Erythroblast (primary cell): ENCODE measurements around the gene OBP2B.
"Not testable (repeated sequence)": the region's sequence is repeated elsewhere in the genome, so short reads cannot be mapped to it uniquely, and the experiment has no call there.

ENCODE experiments used
- DNase-seq, 2 experiments: peaks; one replicate each; lab custom pipeline; 2025; lab: John Stamatoyannopoulos, UW
- GATA1 ChIP-seq: IDR thresholded peaks from 2 replicates; pipeline ENCODE4 v1.6.1; 2011; ENCODE audit warnings: low read depth, mild to moderate bottlenecking, control low read depth, low read length, moderate library complexity
- POLR2A ChIP-seq: IDR thresholded peaks from 2 replicates; pipeline ENCODE4 v1.6.1; 2011; ENCODE audit warnings: mild to moderate bottlenecking, low read length

Gene OBP2B

DNA sequence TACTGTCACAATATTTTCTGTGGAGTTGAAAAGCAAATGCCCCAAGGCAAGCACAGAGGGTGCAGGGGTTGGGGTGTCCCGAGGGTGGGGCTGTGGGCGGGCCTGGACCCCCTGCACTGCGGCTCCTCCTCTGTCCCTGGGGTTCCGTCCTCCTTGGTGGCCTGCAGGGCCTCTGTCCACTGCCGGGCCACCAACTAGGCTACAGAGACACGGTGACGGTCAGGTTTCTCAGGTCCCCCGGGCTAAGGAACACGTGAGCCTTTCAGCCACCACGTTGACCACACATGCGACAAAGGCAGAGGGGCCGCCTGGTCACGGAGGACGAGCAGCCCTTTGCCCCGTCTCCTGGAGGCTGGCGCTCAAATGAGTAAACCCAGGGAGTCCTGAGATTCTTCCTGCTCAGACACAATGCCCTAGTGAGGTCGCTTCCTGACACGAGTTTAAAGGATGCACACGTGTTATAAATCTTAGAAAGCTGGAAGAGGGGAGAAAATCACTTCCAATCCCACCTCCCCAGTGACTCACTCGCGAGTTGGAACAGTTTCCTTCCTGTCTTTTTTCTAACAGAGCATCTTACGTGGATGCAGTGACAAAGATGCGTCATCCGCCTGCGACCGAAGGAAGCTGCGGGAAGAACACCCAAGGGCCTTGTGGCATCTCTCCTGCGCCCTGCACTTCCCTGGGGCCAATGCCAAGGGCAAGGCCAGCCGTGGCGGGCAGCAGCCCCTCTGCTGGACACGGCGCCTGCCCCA, 24.8 kb upstream of the OBP2B start:
- DNase-seq = no peak
- TF ChIP-seq GATA1 = no peak
- TF ChIP-seq POLR2A = no peak

GRCh38 chr9:133231934-133232568, 23.0 kb upstream of the OBP2B start:
- not testable (repeated sequence) for DNase-seq

GRCh38 chr9:133230514-133230913, 21.5 kb upstream of the OBP2B start:
- DNase-seq = not testable (repeated sequence)

GRCh38 chr9:133230093-133230492, 21.0 kb upstream of the OBP2B start:
- TF ChIP-seq POLR2A (no peak), GATA1 (no peak)
- DNase-seq = no peak

DNA sequence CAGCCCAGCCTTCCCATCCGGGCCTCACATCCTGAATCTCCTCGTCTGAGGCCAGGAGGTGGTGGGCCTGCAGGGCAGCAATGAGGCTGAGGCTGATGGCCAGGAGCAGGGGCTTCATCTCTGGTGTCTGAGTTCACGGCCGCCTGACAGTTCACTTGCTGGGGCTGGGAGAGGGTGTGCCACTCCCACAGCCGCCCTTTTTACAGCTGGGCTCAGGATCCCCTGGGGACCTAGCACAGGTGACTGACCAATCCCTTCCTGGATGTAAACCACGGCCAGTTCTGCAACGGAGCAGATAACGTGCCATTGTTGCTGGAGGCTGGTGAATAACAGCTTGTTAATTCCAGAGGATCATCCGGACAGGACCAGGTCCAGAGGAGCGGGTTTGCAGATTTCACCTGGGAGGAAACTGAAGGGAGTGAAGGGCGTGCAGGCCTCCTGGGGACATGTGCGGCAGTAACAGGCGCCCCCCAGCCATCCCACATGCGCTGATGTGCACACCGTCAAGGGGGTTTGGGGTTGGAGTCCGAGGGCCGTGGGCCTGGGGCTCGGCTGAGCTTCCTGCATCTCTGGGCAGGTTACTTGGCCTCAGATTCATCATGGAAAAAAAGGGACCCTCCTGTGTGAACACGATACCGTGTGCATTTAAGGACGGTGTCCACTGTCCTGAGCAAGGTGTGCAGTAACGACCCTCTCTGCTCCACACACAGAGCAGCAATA, 19.6 kb upstream of the OBP2B start:
- DNase-seq = not testable (repeated sequence)

GRCh38 chr9:133227996-133228395, 18.9 kb upstream of the OBP2B start:
- not testable (repeated sequence) for DNase-seq

DNA sequence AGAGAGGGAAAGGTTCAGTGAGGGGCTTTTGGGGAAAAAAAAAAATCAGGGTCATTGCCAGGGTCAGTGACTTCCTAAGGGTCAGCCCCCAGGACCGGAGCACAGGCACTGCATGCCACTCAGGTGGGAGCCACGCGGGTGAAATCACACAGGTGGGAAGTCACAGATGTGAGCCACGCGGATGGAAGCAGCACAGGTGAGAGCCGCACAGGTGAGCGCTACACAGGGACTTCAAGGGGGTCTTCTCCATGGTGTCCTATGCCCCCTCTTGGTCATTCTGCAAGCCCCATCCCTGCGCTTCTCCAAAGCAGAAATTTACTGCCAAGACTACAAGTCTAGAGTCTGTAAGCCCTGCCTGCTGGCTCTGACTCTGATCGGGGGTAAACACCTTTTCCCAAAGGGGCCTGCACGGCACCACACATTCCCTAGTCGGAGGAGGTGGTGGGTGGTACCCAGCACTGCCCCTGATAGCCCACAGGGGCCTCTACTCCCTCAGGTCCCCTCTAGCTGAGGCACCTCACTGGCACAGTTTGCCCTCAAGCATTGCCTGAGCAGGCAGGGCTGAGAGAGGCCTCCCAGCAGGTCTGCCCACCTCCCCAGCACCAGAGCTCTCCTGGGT, 18.3 kb upstream of the OBP2B start:
- no peak for DNase-seq

DNA sequence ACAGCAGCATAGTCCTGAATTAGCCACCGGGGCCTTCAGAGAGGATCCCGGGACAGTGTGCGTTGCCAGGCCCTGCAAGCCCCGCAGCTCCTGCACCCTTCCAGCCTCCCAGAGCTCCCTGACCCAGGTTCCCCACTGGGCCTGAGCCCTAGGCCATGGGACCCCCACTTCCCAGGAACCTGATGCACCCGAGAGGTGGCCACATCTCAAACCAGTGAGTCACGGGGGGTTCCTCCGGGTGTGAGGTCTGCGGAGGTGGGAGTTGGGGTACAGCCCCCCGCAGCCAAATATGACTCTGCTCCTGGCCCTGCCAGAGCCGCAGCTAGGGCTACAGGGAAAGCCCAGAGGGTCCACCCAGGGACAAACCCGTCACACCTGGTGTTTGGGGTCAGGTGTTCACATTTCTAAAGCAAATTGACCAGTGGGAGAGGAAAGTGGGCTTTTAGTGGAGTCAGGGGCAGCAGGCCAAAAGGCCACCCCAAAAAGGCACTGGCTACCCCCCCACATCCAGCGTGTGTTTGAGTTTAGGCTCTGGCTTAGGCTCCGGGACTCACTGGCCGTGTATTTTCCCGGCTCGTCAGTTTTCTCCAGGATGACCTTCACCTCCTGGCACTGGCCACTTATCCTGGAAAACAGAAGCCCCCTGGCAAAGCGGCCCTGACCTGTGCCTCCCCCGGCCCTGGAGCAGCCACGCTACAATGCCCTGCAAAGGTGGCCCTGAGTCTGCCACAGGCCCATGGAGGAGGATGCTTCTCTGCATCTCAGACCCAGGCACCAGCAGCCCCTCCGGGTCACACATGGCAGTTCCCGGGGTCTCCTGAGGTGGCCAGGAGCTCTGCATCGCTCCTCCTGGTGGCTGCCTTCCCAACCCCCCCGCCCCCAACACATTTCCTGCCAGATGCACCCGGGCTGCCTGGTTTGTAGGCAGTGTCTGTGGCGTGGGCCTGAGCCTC, 17.4 kb upstream of the OBP2B start:
- TF ChIP-seq POLR2A (no peak), GATA1 (no peak)
- no peak for DNase-seq

More for the DNA sequence above, 18.3 kb upstream of the OBP2B start:
- TF ChIP-seq POLR2A = no peak
- TF ChIP-seq GATA1 = no peak

DNA sequence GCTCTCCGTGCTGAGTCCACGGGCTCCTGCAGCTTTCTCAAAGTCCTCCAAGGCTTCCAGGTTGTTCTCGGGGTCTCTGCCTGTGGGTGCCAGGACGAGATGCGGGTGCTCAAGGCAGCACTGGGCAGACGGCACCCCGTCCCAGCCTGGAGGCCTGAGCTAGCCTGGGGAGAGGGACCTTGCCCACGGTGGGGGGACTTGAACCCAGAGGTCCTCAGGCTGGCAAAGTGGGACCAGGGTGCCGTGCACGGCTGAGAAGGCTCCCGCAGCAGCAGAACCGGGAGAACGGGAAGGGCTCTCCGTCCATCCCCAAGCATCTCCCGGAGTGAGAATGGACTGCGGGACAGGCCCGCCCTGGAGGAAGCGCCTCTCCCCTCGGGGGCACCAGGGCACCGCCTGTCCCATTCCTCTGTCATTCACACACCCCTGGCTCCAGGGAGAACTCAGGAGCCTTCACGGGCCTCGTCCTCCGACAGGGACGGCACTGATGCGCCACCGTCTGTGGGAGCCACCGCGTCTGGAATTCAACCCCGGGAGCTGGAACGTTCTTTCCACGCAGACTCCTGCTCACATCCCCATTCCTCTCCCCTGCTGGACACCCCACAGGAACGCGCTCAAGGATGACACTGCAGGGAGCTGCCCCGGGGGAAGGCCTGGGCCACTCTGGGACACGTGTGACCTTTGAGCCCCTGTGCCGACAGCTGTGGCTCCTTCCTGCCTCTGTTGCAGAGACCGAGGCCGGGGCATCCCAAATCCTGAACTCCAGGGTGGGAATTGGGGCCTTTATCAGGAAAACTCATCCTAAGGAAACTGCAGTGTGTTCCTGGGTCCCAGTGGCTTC, 16.3 kb upstream of the OBP2B start:
- TF ChIP-seq GATA1 = no peak
- TF ChIP-seq POLR2A = no peak
- no peak for DNase-seq

DNA sequence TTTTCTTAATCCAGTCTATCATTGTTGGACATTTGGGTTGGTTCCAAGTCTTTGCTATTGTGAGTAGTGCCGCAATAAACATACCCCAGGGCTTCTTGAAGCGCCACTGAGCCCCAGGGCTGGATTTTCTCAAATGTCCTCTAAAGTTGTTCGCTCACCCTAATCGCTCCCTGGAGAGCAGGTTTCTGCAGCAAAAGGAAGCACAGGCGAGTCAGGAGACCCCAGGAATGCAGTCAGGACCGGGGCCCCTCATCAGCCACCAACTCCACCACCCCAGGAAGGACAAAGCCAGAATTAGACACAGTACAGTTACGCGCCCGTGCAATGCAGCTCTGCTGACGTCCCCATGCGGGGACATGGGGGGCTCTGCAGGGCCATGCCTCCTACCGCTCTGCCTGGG, 15.7 kb upstream of the OBP2B start:
- no peak for DNase-seq
- TF ChIP-seq GATA1 (no peak), POLR2A (no peak)

GRCh38 chr9:133223159-133223756, 14.2 kb upstream of the OBP2B start:
- not testable (repeated sequence) for DNase-seq

GRCh38 chr9:133221994-133222393, 12.9 kb upstream of the OBP2B start:
- not testable (repeated sequence) for DNase-seq
